Activated CD4-positive, alpha-beta T cell treated with anti-CD3 and anti-CD28 coated beads, Interleukin-2, amount 10 ng/mL, durations not matched to agents 24 days and 14 days (primary cell): ENCODE results near the gene STX18. TPM values are rescaled to one million over a fixed set of nuclear protein-coding genes. Genes with fewer than 3 reads are reported as not detected.
A peak's percentile ranks its signal among the peaks of the same experiment; 100 is the strongest.
"Not testable (repeated sequence)": the region's sequence is repeated elsewhere in the genome, so short reads cannot be mapped to it uniquely, and the experiment has no call there.

Source experiments
- DNase-seq: peaks from one replicate; pipeline ENCODE4 v3.0.0; 2022
- H3K27ac Mint-ChIP-seq: one replicate; pipeline ENCODE4 v1.8.0; 2022; ENCODE audit warnings: mild to moderate bottlenecking, mixed read lengths
- H3K27me3 Mint-ChIP-seq: one replicate; pipeline ENCODE4 v1.8.0; 2022; ENCODE audit warnings: mixed read lengths
- H3K36me3 Mint-ChIP-seq: one replicate; pipeline ENCODE4 v1.8.0; 2022; ENCODE audit warnings: low read depth, mild to moderate bottlenecking, mixed read lengths
- H3K4me1 Mint-ChIP-seq: one replicate; pipeline ENCODE4 v1.8.0; 2021; ENCODE audit warnings: mixed read lengths
- H3K4me3 Mint-ChIP-seq: one replicate; pipeline ENCODE4 v1.8.0; 2022; ENCODE audit warnings: mild to moderate bottlenecking, moderate library complexity, mixed read lengths
- H3K9me3 Mint-ChIP-seq: one replicate; pipeline ENCODE4 v1.8.0; 2021; ENCODE audit warnings: mixed read lengths
- intact Hi-C: fragments of 100-400 bp; cut with micrococcal nuclease; formaldehyde crosslinking; loops from one replicate; pipeline ENCODE4 v1.15.1; 2023
- total RNA-seq: library from RNA; stranded (reverse); gene quantifications from 2 replicates; pipeline ENCODE4 v1.2.3, GENCODE V29; 2022

The STX18 gene
- total RNA-seq, 1 donor from 2014 or later = 35.6 TPM

DNA sequence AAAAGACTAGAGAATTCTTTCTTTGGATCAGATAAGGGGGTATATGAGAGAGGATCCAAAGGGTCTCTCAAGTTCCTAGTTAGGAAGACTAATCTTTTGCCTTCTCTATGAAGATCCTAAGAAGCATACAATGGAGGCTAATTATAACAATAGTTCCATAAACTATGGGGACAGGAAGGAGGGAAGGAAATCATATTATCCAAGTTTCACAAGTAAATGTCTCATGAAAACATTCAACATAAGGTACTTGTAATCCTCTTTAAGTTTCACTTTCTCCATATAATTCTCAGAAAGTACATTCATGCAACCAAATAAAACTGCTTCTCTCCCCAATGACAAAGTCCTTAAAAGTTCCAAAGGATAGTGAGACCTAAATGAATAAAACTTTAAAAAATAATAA lies 27.1 kb downstream of the STX18 start:
- no peaks in the 10 kb centered on the region for H3K4me1 Mint-ChIP-seq
- no peaks in the 10 kb centered on the region for H3K27me3 Mint-ChIP-seq
- no peak overlapping the region for H3K27ac Mint-ChIP-seq
- peaks cover 3% of the 10 kb centered on the region for H3K9me3 Mint-ChIP-seq
- H3K4me3 Mint-ChIP-seq = no peak overlapping the region
- H3K36me3 Mint-ChIP-seq = peaks cover 1% of the 10 kb centered on the region
- intact Hi-C loops = no loop called here
- DNase-seq = no peak

- Mint-ChIP-seq H3K27ac (no peak overlapping the region), H3K27me3 (no peaks in the 10 kb centered on the region), H3K36me3 (peaks cover 1% of the 10 kb centered on the region), H3K4me3 (no peak overlapping the region), H3K4me1 (no peaks in the 10 kb centered on the region), H3K9me3 (peaks cover 3% of the 10 kb centered on the region)
- no peak for DNase-seq
- intact Hi-C loops = no loop called here
Measured at GRCh38 chr4:4512282-4512681, 29.6 kb downstream of the STX18 start.

DNA sequence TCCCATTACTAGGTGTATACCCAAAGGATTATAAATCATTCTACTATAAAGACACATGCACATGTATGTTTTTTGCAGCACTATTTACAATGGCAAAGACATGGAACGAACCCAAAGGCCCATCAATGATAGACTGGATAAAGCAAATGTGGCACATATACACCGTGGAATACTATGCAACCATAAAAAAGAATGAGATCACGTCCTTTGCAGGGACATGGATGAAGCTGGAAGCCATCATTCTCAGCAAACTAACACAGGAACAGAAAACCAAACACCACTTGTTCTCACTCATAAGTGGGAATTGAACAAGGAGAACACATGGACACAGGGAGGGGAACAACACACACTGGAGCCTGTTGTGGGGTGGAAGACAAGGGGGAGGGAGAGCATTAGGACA lies 31.2 kb downstream of the STX18 start:
- H3K36me3 Mint-ChIP-seq, H3K27ac Mint-ChIP-seq, H3K4me1 Mint-ChIP-seq, intact Hi-C loops, H3K27me3 Mint-ChIP-seq, H3K4me3 Mint-ChIP-seq, DNase-seq, H3K9me3 Mint-ChIP-seq: not testable (repeated sequence)

DNA sequence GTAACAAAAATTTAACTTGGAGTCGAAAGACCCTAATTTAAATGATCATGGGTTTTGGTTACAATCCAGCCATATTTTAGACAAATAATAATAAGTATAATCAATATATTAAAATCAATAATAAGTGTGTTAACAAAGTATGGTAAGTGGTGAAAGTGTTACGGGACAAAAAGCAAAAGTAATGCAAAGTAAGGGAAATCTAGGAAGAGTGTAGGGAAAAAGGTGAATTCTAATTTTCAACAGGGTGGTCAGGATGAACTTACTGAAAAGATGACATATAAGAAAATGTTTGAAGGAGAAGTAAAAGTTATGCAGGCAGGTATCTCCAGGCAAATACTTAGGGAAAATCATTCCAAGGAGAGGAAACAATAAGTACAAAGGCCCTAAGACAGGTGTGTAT lies 32.3 kb downstream of the STX18 start:
- Mint-ChIP-seq H3K27me3 (no peaks in the 10 kb centered on the region), H3K4me3 (no peak overlapping the region), H3K27ac (no peak overlapping the region), H3K9me3 (peaks cover 3% of the 10 kb centered on the region), H3K36me3 (peaks cover 4% of the 10 kb centered on the region), H3K4me1 (peaks cover 3% of the 10 kb centered on the region)
- no peak for DNase-seq
- intact Hi-C loops = no loop called here

DNA sequence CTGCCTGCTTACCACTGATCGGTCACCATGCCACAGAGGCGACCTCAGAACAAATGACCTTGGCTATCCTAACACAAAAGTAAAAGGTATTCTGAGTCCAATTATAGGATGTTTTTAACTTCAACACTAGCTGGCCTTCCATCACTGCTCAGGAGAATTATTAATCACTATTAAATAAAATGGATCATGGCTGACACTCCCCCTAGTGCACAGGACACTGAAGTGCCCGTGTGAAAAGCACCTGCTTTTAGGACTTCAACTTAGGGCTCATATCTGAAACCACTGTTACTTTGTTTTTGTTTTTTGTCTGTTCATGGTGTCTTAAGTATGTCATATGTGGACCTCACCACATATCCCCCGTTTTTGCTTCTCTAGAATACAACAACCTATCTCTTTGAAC lies 33.9 kb downstream of the STX18 start:
- Mint-ChIP-seq H3K9me3 (peaks cover 3% of the 10 kb centered on the region), H3K27ac (no peak overlapping the region), H3K4me3 (no peak overlapping the region), H3K36me3 (peaks cover 3% of the 10 kb centered on the region), H3K4me1 (peaks cover 7% of the 10 kb centered on the region), H3K27me3 (no peaks in the 10 kb centered on the region)
- intact Hi-C loops = no loop called here
- no peak for DNase-seq

DNA sequence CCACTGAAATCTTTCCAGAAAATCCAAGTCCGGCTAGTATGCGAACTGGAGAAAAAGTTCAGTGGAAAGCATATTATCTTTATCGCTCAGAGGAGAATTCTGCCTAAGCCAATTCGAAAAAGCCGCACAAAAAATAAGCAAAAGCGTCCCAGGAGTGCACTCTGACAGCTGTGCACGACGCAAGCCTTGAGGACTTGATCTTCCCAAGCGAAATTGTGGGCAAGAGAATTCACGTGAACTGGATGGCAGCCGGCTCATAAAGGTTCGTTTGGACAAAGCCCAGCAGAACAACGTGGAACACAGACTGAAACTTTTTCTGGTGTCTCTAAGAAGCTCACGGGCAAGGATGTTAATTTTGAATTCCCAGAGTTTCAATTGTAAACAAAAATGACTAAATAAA lies 34.4 kb downstream of the STX18 start:
- intact Hi-C loops = no loop called here
- H3K9me3 Mint-ChIP-seq = peaks cover 3% of the 10 kb centered on the region

DNA sequence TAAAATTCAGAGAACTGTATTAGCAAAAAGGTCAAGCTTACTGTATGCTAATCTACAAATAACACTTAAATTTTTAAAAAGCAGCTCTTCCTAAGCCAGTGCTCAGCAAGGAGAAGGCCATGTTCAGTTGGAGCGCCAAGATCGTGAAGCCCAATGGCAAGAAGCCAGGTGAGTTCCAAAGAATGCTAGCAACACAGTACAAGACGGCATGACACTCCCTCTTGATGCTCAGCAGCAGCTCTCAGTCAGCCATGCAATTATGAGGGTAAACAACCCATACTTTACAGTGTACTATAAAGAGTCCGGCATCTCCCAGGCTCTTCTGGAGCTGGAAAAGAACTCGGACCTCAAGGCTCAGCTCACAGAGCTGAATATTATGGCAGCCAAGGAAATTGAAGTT lies 34.9 kb downstream of the STX18 start:
- no peak overlapping the region for H3K27ac Mint-ChIP-seq
- H3K4me3 Mint-ChIP-seq = no peak overlapping the region
- H3K4me1 Mint-ChIP-seq = peaks cover 14% of the 10 kb centered on the region
- no peak for DNase-seq
- H3K27me3 Mint-ChIP-seq = no peaks in the 10 kb centered on the region
- H3K36me3 Mint-ChIP-seq = peaks cover 3% of the 10 kb centered on the region
- intact Hi-C loops = no loop called here
- peaks cover 3% of the 10 kb centered on the region for H3K9me3 Mint-ChIP-seq

More for the DNA sequence above, 34.4 kb downstream of the STX18 start:
- H3K27ac Mint-ChIP-seq = no peak overlapping the region
- DNase-seq = no peak
- H3K4me3 Mint-ChIP-seq = no peak overlapping the region
- peaks cover 3% of the 10 kb centered on the region for H3K36me3 Mint-ChIP-seq
- no peaks in the 10 kb centered on the region for H3K27me3 Mint-ChIP-seq
- H3K4me1 Mint-ChIP-seq = peaks cover 12% of the 10 kb centered on the region

DNA sequence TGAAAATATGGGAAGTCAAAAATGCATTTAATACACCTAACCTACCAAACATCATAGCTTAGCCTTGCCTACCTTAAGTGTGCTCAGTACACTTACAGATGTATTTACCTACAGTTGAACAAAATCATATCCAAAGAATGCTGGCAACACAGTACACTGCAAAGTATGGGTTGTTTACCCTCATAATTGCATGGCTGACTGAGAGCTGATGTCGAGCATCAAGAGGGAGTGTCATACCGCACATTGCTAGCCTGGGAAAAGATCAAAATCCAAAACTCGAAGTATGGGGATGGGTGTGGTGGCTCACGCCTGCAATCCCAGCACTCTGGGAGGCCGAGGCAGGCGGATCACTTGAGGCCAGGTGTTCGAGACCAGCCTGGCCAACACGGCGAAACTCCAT lies 36.6 kb downstream of the STX18 start:
- intact Hi-C loops, H3K4me3 Mint-ChIP-seq, H3K27me3 Mint-ChIP-seq, H3K27ac Mint-ChIP-seq, DNase-seq, H3K36me3 Mint-ChIP-seq, H3K9me3 Mint-ChIP-seq: not testable (repeated sequence)
- H3K4me1 Mint-ChIP-seq = peaks cover 19% of the 10 kb centered on the region

DNA sequence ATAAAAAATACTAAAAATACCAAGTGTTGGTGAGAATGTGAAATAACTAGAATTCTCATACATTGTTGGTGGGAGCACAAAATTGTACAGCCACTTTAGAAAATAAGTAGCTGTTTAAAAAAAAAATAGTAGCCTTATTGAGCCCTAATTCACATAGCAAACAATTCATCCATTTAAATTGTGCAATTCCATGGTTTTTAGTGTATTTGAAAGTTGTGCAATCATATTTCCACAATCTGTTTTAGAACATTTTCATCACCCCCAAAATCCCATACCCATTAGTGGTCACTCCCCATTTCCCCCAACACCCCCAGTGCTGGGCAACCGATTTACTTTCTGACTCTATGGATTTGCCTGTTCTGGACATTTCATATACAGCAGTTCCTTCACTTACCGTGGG lies 37.1 kb downstream of the STX18 start:
- Mint-ChIP-seq H3K4me3 (no peak overlapping the region), H3K9me3 (no peaks in the 10 kb centered on the region), H3K4me1 (peaks cover 19% of the 10 kb centered on the region), H3K36me3 (peaks cover 3% of the 10 kb centered on the region), H3K27ac (no peak overlapping the region), H3K27me3 (no peaks in the 10 kb centered on the region)
- intact Hi-C loops = no loop called here
- no peak for DNase-seq

DNA sequence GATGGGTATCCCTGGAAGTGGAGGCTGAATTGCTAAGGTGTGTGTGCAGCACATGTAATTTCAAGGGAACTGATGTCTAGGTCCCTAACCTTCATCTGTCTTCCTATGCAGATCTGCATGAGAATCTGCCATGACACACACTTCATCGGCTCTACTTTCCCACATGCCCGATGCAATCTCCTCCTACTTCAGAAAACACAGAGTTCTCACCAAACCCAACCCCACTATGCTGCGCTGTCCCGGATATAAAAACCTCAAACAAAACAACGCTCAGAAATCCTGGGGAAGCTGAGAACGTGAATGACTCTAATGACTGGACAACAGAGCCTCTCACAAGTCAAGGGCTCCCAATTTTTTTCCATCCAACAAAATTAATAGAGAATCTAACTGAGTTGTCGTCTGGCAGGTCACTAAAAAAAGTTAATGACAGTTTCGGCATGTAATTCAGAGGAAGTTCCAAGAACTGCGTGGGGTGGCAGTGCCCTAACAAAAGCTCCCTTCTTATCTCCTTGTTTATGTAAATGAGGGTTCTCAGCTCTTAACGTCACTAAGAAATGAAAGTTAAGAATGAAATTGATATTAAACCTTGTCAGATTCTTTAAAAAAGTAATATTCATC lies 39.0 kb downstream of the STX18 start:
- intact Hi-C loops = no loop called here
- peak overlapping the region; percentile 73 for H3K27ac Mint-ChIP-seq
- H3K4me1 Mint-ChIP-seq = peaks cover 19% of the 10 kb centered on the region
- no peaks in the 10 kb centered on the region for H3K27me3 Mint-ChIP-seq
- peak overlapping the region; percentile 79 for H3K4me3 Mint-ChIP-seq
- H3K36me3 Mint-ChIP-seq = peaks cover 3% of the 10 kb centered on the region
- no peaks in the 10 kb centered on the region for H3K9me3 Mint-ChIP-seq
- peak; percentile 72 for DNase-seq

DNA sequence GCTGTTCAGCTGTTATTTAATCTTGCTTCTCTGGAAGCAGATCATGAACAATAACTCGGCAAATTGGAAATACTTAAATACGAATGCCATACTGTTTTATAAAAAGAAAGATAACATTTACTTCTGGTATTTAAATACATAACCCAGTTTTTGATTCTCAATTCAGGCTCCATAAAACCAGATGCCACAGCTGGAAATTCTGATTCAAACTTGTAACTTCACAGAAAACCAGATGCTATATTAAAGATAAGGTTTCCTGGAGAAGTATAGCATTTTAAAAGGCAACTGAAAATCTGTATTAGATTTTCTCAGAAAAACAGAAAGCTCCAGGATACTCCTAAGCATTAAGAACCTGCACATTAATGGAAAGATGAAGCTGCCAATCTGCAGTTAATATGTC lies 40.2 kb downstream of the STX18 start:
- H3K36me3 Mint-ChIP-seq = peaks cover 3% of the 10 kb centered on the region
- no peak overlapping the region for H3K4me3 Mint-ChIP-seq
- no peaks in the 10 kb centered on the region for H3K9me3 Mint-ChIP-seq
- peaks cover 18% of the 10 kb centered on the region for H3K4me1 Mint-ChIP-seq
- intact Hi-C loops = no loop called here
- no peak overlapping the region for H3K27ac Mint-ChIP-seq
- DNase-seq = no peak
- no peaks in the 10 kb centered on the region for H3K27me3 Mint-ChIP-seq

DNA sequence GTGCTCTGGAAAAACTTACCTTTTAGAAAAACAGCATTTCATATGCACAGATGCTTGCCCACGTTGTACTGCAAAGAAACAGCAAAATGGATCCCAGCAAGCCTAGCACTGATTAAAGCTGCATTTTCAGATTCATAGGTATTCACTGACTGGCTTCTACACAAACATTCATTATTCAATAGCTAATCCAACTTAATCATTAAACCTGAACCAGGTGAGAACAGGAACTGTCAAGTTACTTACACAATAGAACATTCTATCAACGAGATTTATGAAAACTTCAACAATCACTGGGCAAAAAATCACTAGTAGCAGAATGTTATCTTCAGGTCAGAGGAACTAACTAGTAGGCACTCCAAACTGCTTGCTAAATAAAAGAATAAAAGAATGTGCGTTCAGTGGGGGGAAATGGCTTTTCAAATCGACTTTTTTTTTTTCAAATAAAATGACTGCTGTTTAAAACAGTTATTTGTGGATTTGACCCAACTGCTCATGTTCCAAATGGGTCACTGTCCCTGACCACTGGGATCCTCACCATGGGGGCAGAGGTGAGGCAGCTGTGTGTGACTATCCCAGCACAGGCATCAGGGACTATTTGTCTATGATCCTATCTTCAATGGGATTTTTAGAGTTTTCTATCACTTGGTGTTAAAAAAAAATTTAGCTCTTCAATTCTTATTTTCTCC lies 42.3 kb downstream of the STX18 start:
- H3K4me3 Mint-ChIP-seq = no peak overlapping the region
- no peaks in the 10 kb centered on the region for H3K9me3 Mint-ChIP-seq
- H3K4me1 Mint-ChIP-seq = peaks cover 15% of the 10 kb centered on the region
- no peaks in the 10 kb centered on the region for H3K36me3 Mint-ChIP-seq
- no peak overlapping the region for H3K27ac Mint-ChIP-seq
- no peak for DNase-seq
- H3K27me3 Mint-ChIP-seq = no peaks in the 10 kb centered on the region
- intact Hi-C loops = no loop called here

GRCh38 chr4:4496592-4497372 lies 45.1 kb downstream of the STX18 start:
- peaks cover 8% of the 10 kb centered on the region for H3K4me1 Mint-ChIP-seq
- H3K4me3 Mint-ChIP-seq = no peak overlapping the region
- intact Hi-C loops = no loop called here
- no peaks in the 10 kb centered on the region for H3K36me3 Mint-ChIP-seq
- H3K27me3 Mint-ChIP-seq = no peaks in the 10 kb centered on the region
- H3K27ac Mint-ChIP-seq = no peak overlapping the region
- H3K9me3 Mint-ChIP-seq = no peaks in the 10 kb centered on the region
- no peak for DNase-seq

GRCh38 chr4:4494882-4495281 lies 47.0 kb downstream of the STX18 start:
- no peak overlapping the region for H3K4me3 Mint-ChIP-seq
- no peaks in the 10 kb centered on the region for H3K36me3 Mint-ChIP-seq
- H3K4me1 Mint-ChIP-seq = peaks cover 4% of the 10 kb centered on the region
- no peak for DNase-seq
- intact Hi-C loops = loop anchor here (5.0 kb wide), 1 partner anchor 47 kb away; the partner anchor contains the start of gene STX18
- H3K27me3 Mint-ChIP-seq = no peaks in the 10 kb centered on the region
- H3K9me3 Mint-ChIP-seq = no peaks in the 10 kb centered on the region
- H3K27ac Mint-ChIP-seq = no peak overlapping the region
